Lower leg skin (tissue), 4 donors: ENCODE measurements around the gene NF2. TPM values are rescaled to one million over a fixed set of nuclear protein-coding genes. Genes with fewer than 3 reads are reported as not detected.

ENCODE experiments used
- DNase-seq, 2 donors: peaks; one replicate each; pipeline ENCODE4 v3.0.0-alpha.2; 2019; ENCODE audit warnings: low spot score in 2 of 2
- H3K4me3 ChIP-seq: fragments of 200-600 bp; sonication (generic); 2 replicates; pipeline ENCODE4 v1.5.1; 2017; ENCODE audit warnings: mild to moderate bottlenecking, low read depth; ENCODE audit not compliant: poor library complexity, severe bottlenecking
- CTCF ChIP-seq, 3 donors: fragments of 450-650 bp; IDR thresholded peaks; one replicate each; pipeline ENCODE4 v1.5.1; 2016; ENCODE audit warnings: antibody characterized with exemption in 3 of 3, mild to moderate bottlenecking in 3 of 3, moderate library complexity in 2 of 3
- POLR2A ChIP-seq, 2 donors: fragments of 450-650 bp; IDR thresholded peaks; one replicate each; pipeline ENCODE4 v1.6.1; 2016 to 2017; ENCODE audit warnings: antibody characterized with exemption in 2 of 2, mild to moderate bottlenecking in 1 of 2, moderate library complexity in 1 of 2
- WGBS, 2 donors: methylation state at CpG; one replicate each; pipeline ENCODE4 v1.1.5; 2018; 5-methylcytosine and 5-hydroxymethylcytosine counted together
- intact Hi-C: fragments of 100-400 bp; cut with DNase I; formaldehyde crosslinking; loops from one replicate; pipeline ENCODE4 v1.15.0; 2023; ENCODE audit warnings: low total_unique reads
- total RNA-seq, 4 donors: library from RNA; depleted of rRNA; stranded (reverse); fragments of >200 nt; gene quantifications; one replicate each; pipeline ENCODE4 v1.1.0, GENCODE V29; 2016

Gene NF2
- total RNA-seq, 4 donors from 2014 or later, result 16.7 to 32.0 (median 25.2) TPM

DNA sequence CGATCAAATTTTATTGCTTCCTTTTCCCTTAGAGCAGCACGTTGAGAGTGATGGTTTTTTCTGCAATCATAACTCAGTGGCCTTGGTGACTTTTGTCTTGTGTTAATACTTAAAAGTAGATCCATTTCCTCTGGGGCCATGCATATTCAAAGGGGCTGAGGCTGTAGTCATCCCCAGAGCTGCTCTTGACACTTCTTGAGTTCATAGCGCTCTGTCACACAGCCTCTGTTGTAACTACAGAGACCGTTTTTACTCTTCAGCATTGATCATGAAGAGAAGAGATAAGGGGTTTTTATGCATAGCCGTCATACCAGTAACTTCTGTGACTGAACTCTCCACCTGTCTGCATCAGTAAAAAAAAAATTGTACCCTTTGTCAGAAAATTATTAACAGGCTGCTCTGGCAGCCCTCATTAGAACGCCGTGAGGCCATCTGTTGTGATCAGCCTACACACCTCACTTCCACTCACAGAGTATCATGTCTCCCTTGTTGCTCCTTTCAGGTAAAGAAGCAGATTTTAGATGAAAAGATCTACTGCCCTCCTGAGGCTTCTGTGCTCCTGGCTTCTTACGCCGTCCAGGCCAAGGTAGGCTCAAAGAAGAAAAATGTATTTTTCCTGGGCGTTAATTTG, 38.4 kb downstream of the NF2 start:
- TF ChIP-seq CTCF (IDR thresholded peaks at IDR 0.05) (no peak), POLR2A (IDR thresholded peaks at IDR 0.05) (no peak)
- 82 to 83% methylated on average over 10 of the region's 10 CpGs for WGBS, 2 donors
- H3K4me3 ChIP-seq, result no peak overlapping the region
- intact Hi-C loops, result no loop called here
- no peak for DNase-seq

DNA sequence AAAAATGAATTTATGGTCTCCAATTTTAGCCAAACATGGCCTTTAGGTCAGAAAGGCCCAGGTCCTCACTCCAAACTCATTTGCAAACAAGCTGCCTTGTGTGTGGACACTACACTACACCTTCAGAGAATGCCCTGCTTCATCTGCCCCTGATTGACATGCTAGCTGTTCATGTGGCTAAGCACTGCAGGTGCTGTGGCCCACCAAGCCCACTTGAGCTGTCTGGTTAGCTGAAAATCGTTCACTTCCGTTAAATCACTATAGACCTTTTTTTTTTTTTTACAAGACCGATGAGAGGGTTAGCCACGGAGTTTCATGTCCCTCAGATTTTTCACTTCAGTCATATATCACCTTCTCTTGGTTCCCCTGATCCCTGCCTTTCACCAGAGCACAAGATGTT, 39.3 kb downstream of the NF2 start:
- TF ChIP-seq CTCF (IDR thresholded peaks at IDR 0.05) (no peak), POLR2A (IDR thresholded peaks at IDR 0.05) (no peak)
- DNase-seq, result no peak
- 78 to 92% methylated on average over 4 of the region's 4 CpGs for WGBS, 2 donors
- intact Hi-C loops, result no loop called here
- no peak overlapping the region for H3K4me3 ChIP-seq

- DNase-seq, result no peak
- H3K4me3 ChIP-seq, result no peak overlapping the region
- 77 to 86% methylated on average over 6 of the region's 6 CpGs for WGBS, 2 donors
- TF ChIP-seq CTCF (IDR thresholded peaks at IDR 0.05) (no peak), POLR2A (IDR thresholded peaks at IDR 0.05) (no peak)
- intact Hi-C loops, result no loop called here
These were observed 44.7 kb downstream of the NF2 start for GRCh38 chr22:29647954-29648737.

GRCh38 chr22:29650370-29650769, 46.9 kb downstream of the NF2 start:
- 86 to 92% methylated on average over 5 of the region's 5 CpGs for WGBS, 2 donors
- TF ChIP-seq CTCF (IDR thresholded peaks at IDR 0.05), result no peak
- TF ChIP-seq POLR2A (IDR thresholded peaks at IDR 0.05), result no peak
- no peak for DNase-seq
- H3K4me3 ChIP-seq, result no peak overlapping the region
- intact Hi-C loops, result no loop called here

- TF ChIP-seq POLR2A (IDR thresholded peaks at IDR 0.05), result no peak
- TF ChIP-seq CTCF (IDR thresholded peaks at IDR 0.05), result no peak
- intact Hi-C loops, result no loop called here
- DNase-seq, result no peak
- H3K4me3 ChIP-seq, result no peak overlapping the region
- 95 to 97% methylated on average over 1 of the region's 1 CpG for WGBS, 2 donors
These were observed 48.2 kb downstream of the NF2 start for GRCh38 chr22:29651652-29652051.
